GM12878 (cell line): Measurements from ENCODE around the gene DDX50. TPM values are rescaled to one million over a fixed set of nuclear protein-coding genes. Genes with fewer than 3 reads are reported as not detected.
"Not testable (repeated sequence)": the region's sequence is repeated elsewhere in the genome, so short reads cannot be mapped to it uniquely, and the experiment has no call there.

Experiments
- ATAC-seq: fragments of 200-7000 bp; cut with Tn5 transposase; 3 replicates; pipeline ENCODE4 v1.9.1; 2020; ENCODE audit warnings: mild to moderate bottlenecking, moderate library complexity
- BruUV-seq: library from RNA; stranded (reverse); fragments of 400-500 nt; replicated peaks from 2 replicates; lab custom pipeline; 2021; lab: Mats Ljungman, UMichigan
- CTCF ChIA-PET: fragments of 300-600 bp; sonication (Branson Sonifier 250); formaldehyde crosslinking; extraction: SDS; loops from one replicate; lab custom pipeline; 2021; ENCODE audit warnings: inconsistent platforms; lab: Yijun Ruan, JAX
- POLR2A ChIA-PET: fragments of 350-600 bp; formaldehyde crosslinking; extraction: SDS; loops from one replicate; lab custom pipeline; 2021; ENCODE audit warnings: inconsistent platforms; lab: Charles Lee
- RAD21 ChIA-PET: fragments of 300-600 bp; sonication (Branson Sonifier 250); formaldehyde crosslinking; loops from one replicate; lab custom pipeline; 2023; ENCODE audit warnings: antibody characterized with exemption; ENCODE audit not compliant: unreplicated experiment; lab: Charles Lee
- SMC1A ChIA-PET: fragments of 300-600 bp; sonication (Branson Sonifier 250); formaldehyde crosslinking; loops from one replicate; lab custom pipeline; 2023; ENCODE audit not compliant: unreplicated experiment, uncharacterized antibody; lab: Charles Lee
- DNase-seq: peaks from one replicate; pipeline ENCODE4 v3.0.0-alpha.2; 2011; ENCODE audit warnings: low read depth, low spot score
- FAIRE-seq: peaks from 3 replicates; lab custom pipeline; 2011; peaks lifted over from hg19 to GRCh38; lab: Jason Lieb, UNC
- H2AFZ ChIP-seq: 2 replicates; pipeline ENCODE4 v1.6.0; 2011; ENCODE audit warnings: low read depth, low read length, control low read depth; ENCODE audit not compliant: control insufficient read depth
- H3K27ac ChIP-seq: 2 replicates; pipeline ENCODE4 v1.5.1; 2011; ENCODE audit warnings: control low read depth; ENCODE audit not compliant: control insufficient read depth, insufficient read depth
- H3K27me3 ChIP-seq, 2 experiments: replicated peaks in 1 of 2; 2 replicates each; pipeline versions ENCODE4 v1.6.0 to v1.6.1; 2011; ENCODE audit warnings: low read length in 1 of 2; ENCODE audit not compliant: control insufficient read depth in 2 of 2, insufficient read depth in 2 of 2
- H3K36me3 ChIP-seq, 2 experiments: 2 replicates each; pipeline ENCODE4 v1.5.1; 2011; ENCODE audit warnings: low read length in 1 of 2; ENCODE audit not compliant: control insufficient read depth in 2 of 2, insufficient read depth in 2 of 2
- H3K4me1 ChIP-seq: 2 replicates; pipeline ENCODE4 v1.6.1; 2011; ENCODE audit warnings: mild to moderate bottlenecking, low read length, moderate library complexity, mixed read lengths; ENCODE audit not compliant: control insufficient read depth, insufficient read depth
- H3K4me2 ChIP-seq: 2 replicates; pipeline ENCODE4 v1.6.0; 2011; ENCODE audit warnings: control low read depth; ENCODE audit not compliant: control insufficient read depth, insufficient read depth
- H3K4me3 ChIP-seq: fragments of 200-600 bp; sonication (generic); 2 replicates; pipeline ENCODE4 v1.5.1; 2016
- H3K79me2 ChIP-seq: 2 replicates; pipeline ENCODE4 v1.6.0; 2011; ENCODE audit warnings: low read length; ENCODE audit not compliant: control insufficient read depth, insufficient read depth
- H3K9ac ChIP-seq: 2 replicates; pipeline ENCODE4 v1.8.0; 2011; ENCODE audit warnings: low read length, control low read depth, mixed read lengths; ENCODE audit not compliant: control insufficient read depth, insufficient read depth
- H3K9me3 ChIP-seq: replicated peaks from 3 replicates; pipeline ENCODE4 v1.5.1; 2011; ENCODE audit warnings: mild to moderate bottlenecking, low read length; ENCODE audit not compliant: control insufficient read depth, insufficient read depth
- H4K20me1 ChIP-seq: 2 replicates; pipeline ENCODE4 v1.6.0; 2011; ENCODE audit not compliant: control insufficient read depth, insufficient read depth
- CBX5 ChIP-seq: sonication (generic); IDR thresholded peaks from 2 replicates; pipeline ENCODE4 v1.6.1; 2016; ENCODE audit warnings: low read depth, moderate library complexity, mild to moderate bottlenecking, inconsistent platforms
- MYB ChIP-seq: fragments of 150-350 bp; IDR thresholded peaks from 2 replicates; pipeline ENCODE4 v1.6.1; 2014; ENCODE audit warnings: mild to moderate bottlenecking, low read depth, low read length, borderline replicate concordance
- RB1 ChIP-seq: fragments of 450-650 bp; formaldehyde crosslinking; IDR thresholded peaks from 2 replicates; pipeline ENCODE4 v1.6.1; 2017; ENCODE audit warnings: mild to moderate bottlenecking, borderline replicate concordance
- SIX5 ChIP-seq: IDR thresholded peaks from 2 replicates; pipeline ENCODE4 v1.6.1; 2011; ENCODE audit warnings: mild to moderate bottlenecking, low read depth, low read length, moderate library complexity; ENCODE audit not compliant: severe bottlenecking
- WGBS: methylation state at CpG from one replicate; pipeline ENCODE4 v1.1.6; 2016; ENCODE audit warnings: low lambda C conversion rate; ENCODE audit not compliant: insufficient replicate concordance, insufficient coverage; ENCODE audit errors: missing lambda C conversion rate; 5-methylcytosine and 5-hydroxymethylcytosine counted together
- in situ Hi-C: fragments of 300-500 bp; cut with MboI; formaldehyde crosslinking; loops from 9 replicates; pipeline ENCODE4 v1.14.3; 2018; ENCODE audit warnings: mixed read lengths
- intact Hi-C: fragments of 100-400 bp; cut with micrococcal nuclease; formaldehyde crosslinking; loops from one replicate; pipeline ENCODE4 v1.14.2; 2022; ENCODE audit not compliant: unreplicated experiment
- polyA plus RNA-seq, 11 experiments: library from polyadenylated mRNA; depleted of rRNA in 4 of 11; unstranded in 6 of 11; stranded (reverse) in 5 of 11; fragments of >200 nt; fragmentation: Nextera tagmentation in 4 of 11; fragmentation: Illumina TruSeq in 1 of 11; extraction: Ambion mirVana in 4 of 11; extraction: Trizol in 1 of 11; gene quantifications; 1 replicate in 1 of 11; 2 replicates in 10 of 11; pipeline versions ENCODE4 v1.2.1 to v1.2.3, GENCODE V29; 2011 to 2016; ENCODE audit warnings: inconsistent platforms in 2 of 11, missing spikeins in 2 of 11, low read depth in 1 of 11
- total RNA-seq, 4 experiments: library from RNA; depleted of rRNA in 3 of 4; stranded (reverse); fragments of >200 nt in 3 of 4; fragmentation: Illumina TruSeq in 1 of 4; extraction: Trizol in 1 of 4; gene quantifications; 2 replicates each; pipeline versions ENCODE4 v1.2.1 to v1.2.3, GENCODE V29; 2013 to 2021

The DDX50 gene
- total and polyA plus RNA-seq, 10 of the 15 experiments (the other 5 are each of a cell fraction or from before 2014, with no cell fraction given) = 24.9 to 52.0 (median 36.8) TPM

- WGBS = 100% methylated on average over 4 of the region's 4 CpGs
- Histone ChIP-seq H3K27me3 (no peaks in the 10 kb centered on the region), H3K79me2 (no peaks in the 10 kb centered on the region; the same call in 1 of the 2 replicates), H3K9me3 (no peaks in the 10 kb centered on the region), H3K36me3 (peaks cover 1 to 15% of the 10 kb centered on the region in 2 experiments), H3K4me3 (no peak overlapping the region), H4K20me1 (no peaks in the 10 kb centered on the region), H3K9ac (no peak overlapping the region), H3K4me2 (no peak overlapping the region), H2AFZ (no peak overlapping the region), H3K4me1 (no peaks in the 10 kb centered on the region)
- ChIA-PET SMC1A (no interaction called here), RAD21 (no interaction called here), POLR2A (interaction anchor here (0.6 kb wide), 1 partner anchor 449 kb away, joined by 4 read pairs; no protein-coding TSS in a partner anchor), CTCF (no interaction called here)
- in situ Hi-C loops = no loop called here
- ATAC-seq = no peak
- FAIRE-seq = no peak
- DNase-seq = no peak
- intact Hi-C loops = no loop called here
- TF ChIP-seq SIX5 (no peak), MYB (no peak), RB1 (no peak), CBX5 (no peak)
- TF ChIP-seq, all 136 proteins: peak for 0
- H3K27ac ChIP-seq = no peak overlapping the region
- BruUV-seq = no TSS peak
Observed at GRCh38 chr10:68925489-68925888, 24.4 kb downstream of the DDX50 start.

- H3K27me3 ChIP-seq, H4K20me1 ChIP-seq, H3K4me2 ChIP-seq, H3K4me3 ChIP-seq, in situ Hi-C loops, SMC1A ChIA-PET, H3K9me3 ChIP-seq, H2AFZ ChIP-seq, H3K27ac ChIP-seq, RAD21 ChIA-PET, H3K4me1 ChIP-seq, DNase-seq, intact Hi-C loops, BruUV-seq, H3K79me2 ChIP-seq, CTCF ChIA-PET, ATAC-seq, FAIRE-seq, H3K9ac ChIP-seq: not testable (repeated sequence)
- POLR2A ChIA-PET = interaction anchor here (0.7 kb wide), 1 partner anchor 53 kb away, joined by 4 read pairs; no protein-coding TSS in a partner anchor
- 100% methylated on average over 2 of the region's 2 CpGs for WGBS
- peaks cover 1 to 17% of the 10 kb centered on the region in 2 experiments for H3K36me3 ChIP-seq
Observed at GRCh38 chr10:68929157-68929556, 28.0 kb downstream of the DDX50 start.

GRCh38 chr10:68929888-68930287 lies 28.8 kb downstream of the DDX50 start:
- H3K27ac ChIP-seq, H3K27me3 ChIP-seq, H3K9me3 ChIP-seq, ATAC-seq, DNase-seq, H3K4me1 ChIP-seq, in situ Hi-C loops, SMC1A ChIA-PET, H3K9ac ChIP-seq, FAIRE-seq, intact Hi-C loops, BruUV-seq, H3K79me2 ChIP-seq, H2AFZ ChIP-seq, H4K20me1 ChIP-seq, H3K4me2 ChIP-seq, RAD21 ChIA-PET, H3K4me3 ChIP-seq: not testable (repeated sequence)
- ChIA-PET POLR2A (interaction anchor here (0.6 to 0.7 kb wide), 3 partner anchors 52 to 292 kb away, joined by 3 to 5 read pairs (median 4); no protein-coding TSS in a partner anchor), CTCF (interaction anchor here (0.5 to 0.6 kb wide), 2 partner anchors 217 to 1141 kb away, joined by 3 read pairs; no protein-coding TSS in a partner anchor)
- 100% methylated on average over 3 of the region's 8 CpGs for WGBS
- peaks cover 1 to 16% of the 10 kb centered on the region in 2 experiments for H3K36me3 ChIP-seq
